Loucy (cell line): Measurements from ENCODE around the gene OR2G2.

Experiments
- EZH2phosphoT487 ChIP-seq: fragments of 200-600 bp; IDR thresholded peaks from 2 replicates; pipeline ENCODE4 v1.6.1; 2018; ENCODE audit warnings: antibody characterized with exemption, mild to moderate bottlenecking, moderate library complexity, borderline replicate concordance
- TF ChIP-seq, protein P1 (sequence below): fragments of 200-600 bp; sonication (generic); conservative IDR thresholded peaks from 2 replicates; pipeline ENCODE4 v1.5.1; 2014; ENCODE audit warnings: mild to moderate bottlenecking, antibody characterized with exemption, low read length

DNA sequence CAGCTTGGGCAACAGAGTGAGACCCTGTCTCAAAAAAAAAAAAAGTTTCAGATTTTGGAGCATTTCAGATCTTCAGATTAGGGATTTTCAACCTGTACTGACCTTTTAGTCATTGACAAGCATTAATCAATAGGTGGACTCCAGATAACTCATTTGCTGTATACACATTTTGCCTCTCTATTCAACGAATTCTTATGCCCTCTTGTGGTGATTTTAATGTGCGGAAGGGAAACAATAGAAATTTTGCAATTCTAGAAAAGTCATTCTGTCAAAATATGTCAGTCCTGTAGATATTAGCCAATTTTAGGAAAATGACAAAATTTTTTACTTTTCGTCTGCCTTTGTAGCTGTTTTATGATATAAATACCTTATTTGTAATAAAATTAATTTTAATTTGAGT, 11.6 kb upstream of the OR2G2 start:
- TF ChIP-seq, protein P1, sequence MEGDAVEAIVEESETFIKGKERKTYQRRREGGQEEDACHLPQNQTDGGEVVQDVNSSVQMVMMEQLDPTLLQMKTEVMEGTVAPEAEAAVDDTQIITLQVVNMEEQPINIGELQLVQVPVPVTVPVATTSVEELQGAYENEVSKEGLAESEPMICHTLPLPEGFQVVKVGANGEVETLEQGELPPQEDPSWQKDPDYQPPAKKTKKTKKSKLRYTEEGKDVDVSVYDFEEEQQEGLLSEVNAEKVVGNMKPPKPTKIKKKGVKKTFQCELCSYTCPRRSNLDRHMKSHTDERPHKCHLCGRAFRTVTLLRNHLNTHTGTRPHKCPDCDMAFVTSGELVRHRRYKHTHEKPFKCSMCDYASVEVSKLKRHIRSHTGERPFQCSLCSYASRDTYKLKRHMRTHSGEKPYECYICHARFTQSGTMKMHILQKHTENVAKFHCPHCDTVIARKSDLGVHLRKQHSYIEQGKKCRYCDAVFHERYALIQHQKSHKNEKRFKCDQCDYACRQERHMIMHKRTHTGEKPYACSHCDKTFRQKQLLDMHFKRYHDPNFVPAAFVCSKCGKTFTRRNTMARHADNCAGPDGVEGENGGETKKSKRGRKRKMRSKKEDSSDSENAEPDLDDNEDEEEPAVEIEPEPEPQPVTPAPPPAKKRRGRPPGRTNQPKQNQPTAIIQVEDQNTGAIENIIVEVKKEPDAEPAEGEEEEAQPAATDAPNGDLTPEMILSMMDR = peak; percentile 73
- TF ChIP-seq EZH2phosphoT487 = no peak
